ENCODE data around the gene AFAP1.

DNA sequence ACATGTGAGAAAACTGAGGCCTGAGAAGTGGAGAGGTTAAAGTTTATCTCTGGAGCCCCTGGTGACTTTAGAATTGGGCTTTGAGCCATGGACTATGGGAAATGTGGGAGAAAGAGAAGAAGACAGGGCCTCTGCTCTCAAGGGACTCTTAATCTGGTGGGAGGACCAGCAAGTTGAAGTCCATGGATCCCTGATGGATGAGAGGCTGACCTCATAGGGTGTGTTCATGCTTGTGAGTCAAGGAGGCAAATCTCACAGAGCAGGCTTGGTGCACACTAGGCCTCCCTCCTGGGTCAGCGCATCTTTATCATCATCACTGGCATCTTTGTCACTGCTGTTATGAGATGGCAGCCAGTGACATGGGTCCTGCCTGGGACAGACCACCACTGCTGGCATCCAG, 211.9 kb downstream of the AFAP1 start:
- TF ChIP-seq, protein P1, sequence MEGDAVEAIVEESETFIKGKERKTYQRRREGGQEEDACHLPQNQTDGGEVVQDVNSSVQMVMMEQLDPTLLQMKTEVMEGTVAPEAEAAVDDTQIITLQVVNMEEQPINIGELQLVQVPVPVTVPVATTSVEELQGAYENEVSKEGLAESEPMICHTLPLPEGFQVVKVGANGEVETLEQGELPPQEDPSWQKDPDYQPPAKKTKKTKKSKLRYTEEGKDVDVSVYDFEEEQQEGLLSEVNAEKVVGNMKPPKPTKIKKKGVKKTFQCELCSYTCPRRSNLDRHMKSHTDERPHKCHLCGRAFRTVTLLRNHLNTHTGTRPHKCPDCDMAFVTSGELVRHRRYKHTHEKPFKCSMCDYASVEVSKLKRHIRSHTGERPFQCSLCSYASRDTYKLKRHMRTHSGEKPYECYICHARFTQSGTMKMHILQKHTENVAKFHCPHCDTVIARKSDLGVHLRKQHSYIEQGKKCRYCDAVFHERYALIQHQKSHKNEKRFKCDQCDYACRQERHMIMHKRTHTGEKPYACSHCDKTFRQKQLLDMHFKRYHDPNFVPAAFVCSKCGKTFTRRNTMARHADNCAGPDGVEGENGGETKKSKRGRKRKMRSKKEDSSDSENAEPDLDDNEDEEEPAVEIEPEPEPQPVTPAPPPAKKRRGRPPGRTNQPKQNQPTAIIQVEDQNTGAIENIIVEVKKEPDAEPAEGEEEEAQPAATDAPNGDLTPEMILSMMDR (IDR thresholded peaks at IDR 0.05) = no peak
- no peak for TF ChIP-seq EZH2 (IDR thresholded peaks at IDR 0.05; ENCODE audit: borderline replicate concordance, insufficient read depth, low read depth, low read length, poor library complexity, severe bottlenecking)

All from B cell (primary cell).